DND-41 (cell line): ENCODE results near the gene COA5.
A peak's percentile ranks its signal among the peaks of the same experiment; 100 is the strongest.

Experiments used
- ATAC-seq: fragments of 200-7000 bp; cut with Tn5 transposase; 3 replicates; pipeline ENCODE4 v1.9.1; 2021; ENCODE audit warnings: low read depth; ENCODE audit not compliant: insufficient read depth
- DNase-seq: peaks from one replicate; pipeline ENCODE4 v3.0.0-alpha.2; 2020
- H2AFZ ChIP-seq: 2 replicates; pipeline ENCODE4 v1.6.0; 2012; ENCODE audit warnings: low read depth, low read length
- H3K27ac ChIP-seq: 2 replicates; pipeline ENCODE4 v1.5.1; 2012; ENCODE audit warnings: low read length, inconsistent platforms
- H3K27me3 ChIP-seq: fragments of 200-600 bp; sonication (generic); 2 replicates; pipeline ENCODE4 v1.6.0; 2012; ENCODE audit warnings: low read length, mild to moderate bottlenecking, inconsistent platforms; ENCODE audit not compliant: insufficient read depth, poor library complexity
- H3K36me3 ChIP-seq: 2 replicates; pipeline ENCODE4 v1.5.1; 2012; ENCODE audit warnings: low read length, inconsistent platforms; ENCODE audit not compliant: insufficient read depth
- H3K4me1 ChIP-seq: 2 replicates; pipeline ENCODE4 v1.5.1; 2012; ENCODE audit warnings: mild to moderate bottlenecking, low read length; ENCODE audit not compliant: insufficient read depth
- H3K4me2 ChIP-seq: 2 replicates; pipeline ENCODE4 v1.6.0; 2012; ENCODE audit warnings: mild to moderate bottlenecking, moderate library complexity, low read length, inconsistent platforms; ENCODE audit not compliant: insufficient read depth
- H3K4me3 ChIP-seq, 2 experiments: fragments of 200-600 bp in 1 of 2; shearing (Covaris generic) in 1 of 2; 2 replicates each; pipeline ENCODE4 v1.5.1; 2012 to 2016; ENCODE audit warnings: inconsistent platforms in 2 of 2, low read length in 2 of 2, mild to moderate bottlenecking in 2 of 2, low read depth in 1 of 2, moderate library complexity in 1 of 2
- H3K79me2 ChIP-seq: 2 replicates; pipeline ENCODE4 v1.6.0; 2012; ENCODE audit warnings: low read length, inconsistent platforms; ENCODE audit not compliant: insufficient read depth
- H3K9ac ChIP-seq: 2 replicates; pipeline ENCODE4 v1.6.0; 2012; ENCODE audit warnings: low read depth, mild to moderate bottlenecking, inconsistent platforms, low read length, moderate library complexity
- H3K9me3 ChIP-seq: 2 replicates; pipeline ENCODE4 v1.5.1; 2012; ENCODE audit warnings: low read length, moderate library complexity, mild to moderate bottlenecking, inconsistent platforms; ENCODE audit not compliant: insufficient read depth, severe bottlenecking
- H4K20me1 ChIP-seq: 2 replicates; pipeline ENCODE4 v1.6.0; 2012; ENCODE audit warnings: low read length; ENCODE audit not compliant: insufficient read depth
- EZH2 ChIP-seq: IDR thresholded peaks from 3 replicates; pipeline ENCODE4 v1.6.1; 2012; ENCODE audit warnings: borderline replicate concordance, low read depth, mild to moderate bottlenecking, moderate library complexity, low read length, inconsistent platforms; ENCODE audit not compliant: severe bottlenecking
- TF ChIP-seq, protein P1 (sequence below): IDR thresholded peaks from 2 replicates; pipeline ENCODE4 v1.5.1; 2012; ENCODE audit warnings: borderline replicate concordance, low read length, moderate library complexity, mild to moderate bottlenecking; ENCODE audit not compliant: poor library complexity, severe bottlenecking; ENCODE audit errors: extremely low read depth

COA5 gene

GRCh38 chr2:98550165-98550564 is 58.1 kb downstream of the COA5 start:
- ATAC-seq (no peak), DNase-seq (no peak)
- Histone ChIP-seq H3K27ac (peak overlapping the region; percentile 86), H4K20me1 (no peaks in the 10 kb centered on the region), H3K36me3 (peaks cover 75% of the 10 kb centered on the region), H3K79me2 (no peaks in the 10 kb centered on the region), H3K4me1 (peaks cover 48% of the 10 kb centered on the region), H3K4me3 (no peak overlapping the region), H3K9me3 (no peaks in the 10 kb centered on the region), H3K27me3 (no peaks in the 10 kb centered on the region), H3K4me2 (no peak overlapping the region; the same call in 1 of the 2 replicates), H3K9ac (peak overlapping the region; percentile 35), H2AFZ (no peak overlapping the region)
- no peak for TF ChIP-seq EZH2
- TF ChIP-seq, protein P1, sequence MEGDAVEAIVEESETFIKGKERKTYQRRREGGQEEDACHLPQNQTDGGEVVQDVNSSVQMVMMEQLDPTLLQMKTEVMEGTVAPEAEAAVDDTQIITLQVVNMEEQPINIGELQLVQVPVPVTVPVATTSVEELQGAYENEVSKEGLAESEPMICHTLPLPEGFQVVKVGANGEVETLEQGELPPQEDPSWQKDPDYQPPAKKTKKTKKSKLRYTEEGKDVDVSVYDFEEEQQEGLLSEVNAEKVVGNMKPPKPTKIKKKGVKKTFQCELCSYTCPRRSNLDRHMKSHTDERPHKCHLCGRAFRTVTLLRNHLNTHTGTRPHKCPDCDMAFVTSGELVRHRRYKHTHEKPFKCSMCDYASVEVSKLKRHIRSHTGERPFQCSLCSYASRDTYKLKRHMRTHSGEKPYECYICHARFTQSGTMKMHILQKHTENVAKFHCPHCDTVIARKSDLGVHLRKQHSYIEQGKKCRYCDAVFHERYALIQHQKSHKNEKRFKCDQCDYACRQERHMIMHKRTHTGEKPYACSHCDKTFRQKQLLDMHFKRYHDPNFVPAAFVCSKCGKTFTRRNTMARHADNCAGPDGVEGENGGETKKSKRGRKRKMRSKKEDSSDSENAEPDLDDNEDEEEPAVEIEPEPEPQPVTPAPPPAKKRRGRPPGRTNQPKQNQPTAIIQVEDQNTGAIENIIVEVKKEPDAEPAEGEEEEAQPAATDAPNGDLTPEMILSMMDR: no peak
